HepG2 (cell line): ENCODE results near the gene NAA38. TPM values are rescaled to one million over a fixed set of nuclear protein-coding genes. Genes with fewer than 3 reads are reported as not detected.

Experiments used
- BCL6 ChIP-seq: IDR thresholded peaks from 2 replicates; pipeline ENCODE4 v1.6.1; 2016; ENCODE audit warnings: missing genetic modification reagents, missing compliant biosample characterization
- HDAC2 ChIP-seq: sonication (generic); formaldehyde crosslinking; IDR thresholded peaks from 2 replicates; pipeline ENCODE4 v1.4.0; 2020; ENCODE audit warnings: missing genetic modification reagents
- MAFK ChIP-seq, 2 experiments: IDR thresholded peaks in 1 of 2; conservative IDR thresholded peaks in 1 of 2; 2 replicates each; pipeline ENCODE4 v1.6.1; 2011; ENCODE audit warnings: improper control_type of control experiment in 2 of 2, low read length in 2 of 2
- MTA1 ChIP-seq: sonication (generic); formaldehyde crosslinking; IDR thresholded peaks from 2 replicates; pipeline ENCODE4 v1.4.0; 2020; ENCODE audit warnings: missing genetic modification reagents, mild to moderate bottlenecking, borderline replicate concordance
- NR2F1 ChIP-seq, 2 experiments: fragments of 450-650 bp in 1 of 2; formaldehyde crosslinking in 1 of 2; IDR thresholded peaks; 2 replicates each; pipeline versions ENCODE4 v1.5.0 to v1.6.1; 2016 to 2020; ENCODE audit warnings: mild to moderate bottlenecking in 1 of 2, missing compliant biosample characterization in 1 of 2, missing genetic modification reagents in 1 of 2, moderate library complexity in 1 of 2
- SMAD1 ChIP-seq: sonication (generic); formaldehyde crosslinking; IDR thresholded peaks from 2 replicates; pipeline ENCODE4 v1.4.0; 2020; ENCODE audit warnings: missing genetic modification reagents, low read depth, mild to moderate bottlenecking, borderline replicate concordance
- ZMYM4 ChIP-seq: sonication (generic); formaldehyde crosslinking; IDR thresholded peaks from 2 replicates; pipeline ENCODE4 v1.8.1; 2023; ENCODE audit warnings: mild to moderate bottlenecking, missing genetic modification reagents
- ZNF256 ChIP-seq: sonication (generic); formaldehyde crosslinking; conservative IDR thresholded peaks from 2 replicates; pipeline ENCODE4 v1.4.0; 2020; ENCODE audit warnings: missing genetic modification reagents
- ZNF460 ChIP-seq: sonication (generic); formaldehyde crosslinking; IDR thresholded peaks from 2 replicates; pipeline ENCODE4 v1.5.1; 2020; ENCODE audit warnings: missing genetic modification reagents, mild to moderate bottlenecking, borderline replicate concordance
- ZNF558 ChIP-seq: sonication (generic); formaldehyde crosslinking; IDR thresholded peaks from 2 replicates; pipeline ENCODE4 v1.9.0; 2022; ENCODE audit warnings: mild to moderate bottlenecking, missing genetic modification reagents, borderline replicate concordance
- ZNF7 ChIP-seq: IDR thresholded peaks from 2 replicates; pipeline ENCODE4 v1.6.1; 2016; ENCODE audit warnings: missing biosample characterization, missing genetic modification reagents
- ZNF816 ChIP-seq: sonication (generic); formaldehyde crosslinking; IDR thresholded peaks from 2 replicates; pipeline ENCODE4 v1.8.0; 2022; ENCODE audit warnings: missing genetic modification reagents, mild to moderate bottlenecking, borderline replicate concordance
- polyA plus RNA-seq, 8 experiments: library from polyadenylated mRNA; depleted of rRNA in 3 of 8; stranded (reverse) in 7 of 8; unstranded in 1 of 8; fragments of >200 nt; fragmentation: Illumina TruSeq in 4 of 8; extraction: Trizol in 4 of 8; gene quantifications; 2 replicates each; pipeline versions ENCODE4 v1.2.1 to v1.2.3, GENCODE V29; 2011 to 2016; ENCODE audit warnings: low read depth in 4 of 8, missing spikeins in 1 of 8, mixed read lengths in 1 of 8; ENCODE audit not compliant: insufficient read depth in 1 of 8
- total RNA-seq, 5 experiments: library from RNA; depleted of rRNA; stranded (reverse); fragments of >200 nt; fragmentation: Illumina TruSeq; extraction: Trizol; gene quantifications; 2 replicates each; pipeline ENCODE4 v1.2.3, GENCODE V29; 2016; ENCODE audit warnings: low read depth in 1 of 5
- TF ChIP-seq, protein P1 (sequence below): sonication (generic); formaldehyde crosslinking; IDR thresholded peaks from 2 replicates; pipeline ENCODE4 v1.4.0; 2020; ENCODE audit warnings: missing genetic modification reagents, borderline replicate concordance
- TF ChIP-seq, protein P2 (sequence below): sonication (generic); formaldehyde crosslinking; IDR thresholded peaks from 2 replicates; pipeline ENCODE4 v1.5.1; 2020; ENCODE audit warnings: mild to moderate bottlenecking, missing genetic modification reagents, moderate library complexity
- TF ChIP-seq, protein P3 (sequence below): sonication (generic); formaldehyde crosslinking; IDR thresholded peaks from 2 replicates; pipeline ENCODE4 v1.5.1; 2020; ENCODE audit warnings: missing genetic modification reagents, mild to moderate bottlenecking, borderline replicate concordance
- TF ChIP-seq, protein P4 (sequence below): sonication (generic); formaldehyde crosslinking; IDR thresholded peaks from 2 replicates; pipeline ENCODE4 v1.5.0; 2020; ENCODE audit warnings: missing genetic modification reagents
- TF ChIP-seq, protein P5 (sequence below): sonication (generic); formaldehyde crosslinking; IDR thresholded peaks from 2 replicates; pipeline ENCODE4 v1.4.0; 2020; ENCODE audit warnings: missing genetic modification reagents

The NAA38 gene
- total and polyA plus RNA-seq, 2 of the 13 experiments (the other 11 are each of a cell fraction or from before 2014, with no cell fraction given): 46.9 to 91.6 TPM

DNA sequence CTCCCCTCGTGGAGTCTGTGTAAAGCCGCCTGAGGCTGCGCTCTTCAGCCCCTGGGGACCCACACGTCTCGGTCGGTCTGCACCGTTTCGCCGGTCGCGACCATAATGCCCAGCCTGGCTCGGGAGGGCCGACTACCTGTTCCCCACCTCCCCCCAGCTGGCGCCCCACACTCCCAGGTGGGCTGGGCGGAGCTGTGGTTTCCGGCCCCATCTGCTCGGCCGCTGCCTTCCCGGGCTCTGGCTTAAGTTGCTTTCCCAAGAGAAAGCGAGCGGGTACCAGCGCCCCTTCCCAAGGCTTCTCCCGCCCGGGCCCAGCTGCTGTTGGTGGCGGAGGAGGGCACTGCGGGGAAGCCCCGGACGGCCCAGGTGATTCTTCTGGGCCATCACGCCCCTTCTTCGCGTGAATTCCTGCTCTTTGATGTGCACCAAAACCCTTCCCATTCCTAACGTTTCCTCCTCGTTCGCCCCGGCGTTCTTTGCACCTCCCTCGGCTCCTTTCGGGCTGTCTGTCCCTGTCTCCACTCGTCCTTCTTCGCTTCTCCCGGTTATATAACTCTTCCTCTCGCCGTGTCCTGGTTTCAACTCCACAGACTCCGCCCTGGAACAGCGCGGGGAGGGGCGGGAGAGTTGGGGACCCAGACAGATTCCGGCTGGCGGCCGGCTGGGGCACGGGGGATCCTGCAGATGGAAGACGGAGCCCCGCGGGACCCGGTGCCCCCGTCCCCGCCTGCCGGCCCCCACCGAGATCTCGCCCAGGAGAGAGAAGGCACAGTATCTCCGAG is 21.4 kb downstream of the NAA38 start (continued):
- TF ChIP-seq, protein P1, sequence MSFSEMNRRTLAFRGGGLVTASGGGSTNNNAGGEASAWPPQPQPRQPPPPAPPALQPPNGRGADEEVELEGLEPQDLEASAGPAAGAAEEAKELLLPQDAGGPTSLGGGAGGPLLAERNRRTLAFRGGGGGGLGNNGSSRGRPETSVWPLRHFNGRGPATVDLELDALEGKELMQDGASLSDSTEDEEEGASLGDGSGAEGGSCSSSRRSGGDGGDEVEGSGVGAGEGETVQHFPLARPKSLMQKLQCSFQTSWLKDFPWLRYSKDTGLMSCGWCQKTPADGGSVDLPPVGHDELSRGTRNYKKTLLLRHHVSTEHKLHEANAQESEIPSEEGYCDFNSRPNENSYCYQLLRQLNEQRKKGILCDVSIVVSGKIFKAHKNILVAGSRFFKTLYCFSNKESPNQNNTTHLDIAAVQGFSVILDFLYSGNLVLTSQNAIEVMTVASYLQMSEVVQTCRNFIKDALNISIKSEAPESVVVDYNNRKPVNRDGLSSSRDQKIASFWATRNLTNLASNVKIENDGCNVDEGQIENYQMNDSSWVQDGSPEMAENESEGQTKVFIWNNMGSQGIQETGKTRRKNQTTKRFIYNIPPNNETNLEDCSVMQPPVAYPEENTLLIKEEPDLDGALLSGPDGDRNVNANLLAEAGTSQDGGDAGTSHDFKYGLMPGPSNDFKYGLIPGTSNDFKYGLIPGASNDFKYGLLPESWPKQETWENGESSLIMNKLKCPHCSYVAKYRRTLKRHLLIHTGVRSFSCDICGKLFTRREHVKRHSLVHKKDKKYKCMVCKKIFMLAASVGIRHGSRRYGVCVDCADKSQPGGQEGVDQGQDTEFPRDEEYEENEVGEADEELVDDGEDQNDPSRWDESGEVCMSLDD (CRISPR knock-in tag): 0 out of 2 replicates have a peak, but pooled peaks have one; percentile 30
- TF ChIP-seq, protein P2, sequence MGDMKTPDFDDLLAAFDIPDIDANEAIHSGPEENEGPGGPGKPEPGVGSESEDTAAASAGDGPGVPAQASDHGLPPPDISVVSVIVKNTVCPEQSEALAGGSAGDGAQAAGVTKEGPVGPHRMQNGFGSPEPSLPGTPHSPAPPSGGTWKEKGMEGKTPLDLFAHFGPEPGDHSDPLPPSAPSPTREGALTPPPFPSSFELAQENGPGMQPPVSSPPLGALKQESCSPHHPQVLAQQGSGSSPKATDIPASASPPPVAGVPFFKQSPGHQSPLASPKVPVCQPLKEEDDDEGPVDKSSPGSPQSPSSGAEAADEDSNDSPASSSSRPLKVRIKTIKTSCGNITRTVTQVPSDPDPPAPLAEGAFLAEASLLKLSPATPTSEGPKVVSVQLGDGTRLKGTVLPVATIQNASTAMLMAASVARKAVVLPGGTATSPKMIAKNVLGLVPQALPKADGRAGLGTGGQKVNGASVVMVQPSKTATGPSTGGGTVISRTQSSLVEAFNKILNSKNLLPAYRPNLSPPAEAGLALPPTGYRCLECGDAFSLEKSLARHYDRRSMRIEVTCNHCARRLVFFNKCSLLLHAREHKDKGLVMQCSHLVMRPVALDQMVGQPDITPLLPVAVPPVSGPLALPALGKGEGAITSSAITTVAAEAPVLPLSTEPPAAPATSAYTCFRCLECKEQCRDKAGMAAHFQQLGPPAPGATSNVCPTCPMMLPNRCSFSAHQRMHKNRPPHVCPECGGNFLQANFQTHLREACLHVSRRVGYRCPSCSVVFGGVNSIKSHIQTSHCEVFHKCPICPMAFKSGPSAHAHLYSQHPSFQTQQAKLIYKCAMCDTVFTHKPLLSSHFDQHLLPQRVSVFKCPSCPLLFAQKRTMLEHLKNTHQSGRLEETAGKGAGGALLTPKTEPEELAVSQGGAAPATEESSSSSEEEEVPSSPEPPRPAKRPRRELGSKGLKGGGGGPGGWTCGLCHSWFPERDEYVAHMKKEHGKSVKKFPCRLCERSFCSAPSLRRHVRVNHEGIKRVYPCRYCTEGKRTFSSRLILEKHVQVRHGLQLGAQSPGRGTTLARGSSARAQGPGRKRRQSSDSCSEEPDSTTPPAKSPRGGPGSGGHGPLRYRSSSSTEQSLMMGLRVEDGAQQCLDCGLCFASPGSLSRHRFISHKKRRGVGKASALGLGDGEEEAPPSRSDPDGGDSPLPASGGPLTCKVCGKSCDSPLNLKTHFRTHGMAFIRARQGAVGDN: peak; percentile 61
- TF ChIP-seq ZNF256 (CRISPR knock-in tag) (no peak), ZNF558 (CRISPR knock-in tag) (no peak), ZMYM4 (CRISPR knock-in tag) (no peak), ZNF816 (CRISPR knock-in tag) (peak; percentile 84), MAFK (conservative IDR thresholded peaks at IDR 0.05 in 1 of 2, IDR thresholded peaks at IDR 0.05 in 1 of 2; ENCODE audit: low read length in 2 of 2) (no peak), ZNF460 (CRISPR knock-in tag) (no peak), MTA1 (CRISPR knock-in tag) (peak; percentile 57; the same call in 1 of the 2 replicates), HDAC2 (CRISPR knock-in tag) (0 out of 2 replicates have a peak, but pooled peaks have one; percentile 1), ZNF7 (no peak), NR2F1 (CRISPR knock-in tag; IDR thresholded peaks at IDR 0.05) (0 out of 4 replicates have a peak, but pooled peaks of 1 of the 2 experiments have one; percentile 14), SMAD1 (no peak), BCL6 (peak; percentile 6; the same call in 1 of the 2 replicates)
- TF ChIP-seq, protein P3, sequence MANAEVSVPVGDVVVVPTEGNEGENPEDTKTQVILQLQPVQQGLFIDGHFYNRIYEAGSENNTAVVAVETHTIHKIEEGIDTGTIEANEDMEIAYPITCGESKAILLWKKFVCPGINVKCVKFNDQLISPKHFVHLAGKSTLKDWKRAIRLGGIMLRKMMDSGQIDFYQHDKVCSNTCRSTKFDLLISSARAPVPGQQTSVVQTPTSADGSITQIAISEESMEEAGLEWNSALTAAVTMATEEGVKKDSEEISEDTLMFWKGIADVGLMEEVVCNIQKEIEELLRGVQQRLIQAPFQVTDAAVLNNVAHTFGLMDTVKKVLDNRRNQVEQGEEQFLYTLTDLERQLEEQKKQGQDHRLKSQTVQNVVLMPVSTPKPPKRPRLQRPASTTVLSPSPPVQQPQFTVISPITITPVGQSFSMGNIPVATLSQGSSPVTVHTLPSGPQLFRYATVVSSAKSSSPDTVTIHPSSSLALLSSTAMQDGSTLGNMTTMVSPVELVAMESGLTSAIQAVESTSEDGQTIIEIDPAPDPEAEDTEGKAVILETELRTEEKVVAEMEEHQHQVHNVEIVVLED (CRISPR knock-in tag): peak; percentile 14; the same call in 1 of the 2 replicates
- TF ChIP-seq, protein P4, sequence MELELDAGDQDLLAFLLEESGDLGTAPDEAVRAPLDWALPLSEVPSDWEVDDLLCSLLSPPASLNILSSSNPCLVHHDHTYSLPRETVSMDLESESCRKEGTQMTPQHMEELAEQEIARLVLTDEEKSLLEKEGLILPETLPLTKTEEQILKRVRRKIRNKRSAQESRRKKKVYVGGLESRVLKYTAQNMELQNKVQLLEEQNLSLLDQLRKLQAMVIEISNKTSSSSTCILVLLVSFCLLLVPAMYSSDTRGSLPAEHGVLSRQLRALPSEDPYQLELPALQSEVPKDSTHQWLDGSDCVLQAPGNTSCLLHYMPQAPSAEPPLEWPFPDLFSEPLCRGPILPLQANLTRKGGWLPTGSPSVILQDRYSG (CRISPR knock-in tag): peak; percentile 54; the same call in 1 of the 2 replicates
- TF ChIP-seq, protein P5, sequence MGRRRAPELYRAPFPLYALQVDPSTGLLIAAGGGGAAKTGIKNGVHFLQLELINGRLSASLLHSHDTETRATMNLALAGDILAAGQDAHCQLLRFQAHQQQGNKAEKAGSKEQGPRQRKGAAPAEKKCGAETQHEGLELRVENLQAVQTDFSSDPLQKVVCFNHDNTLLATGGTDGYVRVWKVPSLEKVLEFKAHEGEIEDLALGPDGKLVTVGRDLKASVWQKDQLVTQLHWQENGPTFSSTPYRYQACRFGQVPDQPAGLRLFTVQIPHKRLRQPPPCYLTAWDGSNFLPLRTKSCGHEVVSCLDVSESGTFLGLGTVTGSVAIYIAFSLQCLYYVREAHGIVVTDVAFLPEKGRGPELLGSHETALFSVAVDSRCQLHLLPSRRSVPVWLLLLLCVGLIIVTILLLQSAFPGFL: no peak
